H1 (cell line): Measurements from ENCODE around the gene SULT2B1. TPM values are rescaled to one million over a fixed set of nuclear protein-coding genes. Genes with fewer than 3 reads are reported as not detected.

Source experiments
- BRCA1 ChIP-seq: IDR thresholded peaks from 2 replicates; pipeline ENCODE4 v1.6.1; 2012; ENCODE audit warnings: low read depth, low read length, improper control_type of control experiment
- CTCF ChIP-seq, 3 experiments: IDR thresholded peaks; 1 replicate in 2 of 3; 2 replicates in 1 of 3; pipeline versions ENCODE4 v1.5.1 to v1.6.1; 2011; ENCODE audit warnings: low read length in 3 of 3, mild to moderate bottlenecking in 3 of 3, inconsistent platforms in 2 of 3, low read depth in 1 of 3, moderate library complexity in 1 of 3; ENCODE audit not compliant: insufficient read depth in 1 of 3; ENCODE audit errors: control extremely low read depth in 1 of 3
- HDAC6 ChIP-seq: IDR thresholded peaks from one replicate; pipeline ENCODE4 v1.7.1; 2012; ENCODE audit warnings: low read depth, mild to moderate bottlenecking, inconsistent platforms, low read length, moderate library complexity
- KDM1A ChIP-seq: fragments of 200-600, 300-600 bp; sonication (generic); IDR thresholded peaks from 2 replicates; pipeline ENCODE4 v1.7.1; 2016; ENCODE audit warnings: mild to moderate bottlenecking, low read length, borderline replicate concordance
- KDM4A ChIP-seq: IDR thresholded peaks from one replicate; pipeline ENCODE4 v1.7.1; 2012; ENCODE audit warnings: low read depth, mild to moderate bottlenecking, moderate library complexity, low read length, inconsistent platforms; ENCODE audit not compliant: severe bottlenecking
- polyA plus RNA-seq, 7 experiments: library from polyadenylated mRNA; depleted of rRNA in 3 of 7; stranded (reverse) in 5 of 7; unstranded in 2 of 7; fragments of >200 nt in 5 of 7; fragments of 200-250 nt in 2 of 7; gene quantifications; 1 replicate in 5 of 7; 2 replicates in 1 of 7; 4 replicates in 1 of 7; pipeline versions ENCODE4 v1.2.1 to v1.2.3, GENCODE V29; 2011 to 2013; ENCODE audit warnings: missing spikeins in 2 of 7, mixed read lengths in 2 of 7
- total RNA-seq: library from RNA; stranded (reverse); fragmentation: NEBNext Ultra II Directional; extraction: Animal tissue kit (Norgen Biotek cat#: 25700); gene quantifications from 2 replicates; pipeline ENCODE4 v1.2.1, GENCODE V29; 2021

Gene SULT2B1
- total and polyA plus RNA-seq, 2 of the 8 experiments (the other 6 are each of a cell fraction or from before 2014, with no cell fraction given) = 1.5 to 2.6 TPM

GRCh38 chr19:48642862-48643261 lies 90.9 kb downstream of the SULT2B1 start (continued):
- TF ChIP-seq CTCF (IDR thresholded peaks at IDR 0.05; ENCODE audit: control extremely low read depth in 1 of 3, insufficient read depth in 1 of 3, low read depth in 1 of 3, low read length in 3 of 3) = no peak
- no peak for TF ChIP-seq KDM4A
- no peak for TF ChIP-seq KDM1A
- TF ChIP-seq HDAC6 = no peak
- TF ChIP-seq BRCA1 = no peak
- TF ChIP-seq, all 59 proteins: peak for 0
